Right atrium auricular region (tissue), 2 donors: ENCODE measurements around the gene DMRTA1. TPM values are rescaled to one million over a fixed set of nuclear protein-coding genes. Genes with fewer than 3 reads are reported as not detected.

Experiments used
- DNase-seq: peaks from one replicate; pipeline ENCODE4 v3.0.0-alpha.2; 2019; ENCODE audit warnings: low spot score
- H3K27ac ChIP-seq, 2 donors: fragments of 200-600 bp; sonication (generic); 1 replicate in 1 of 2; 2 replicates in 1 of 2; pipeline ENCODE4 v1.5.1; 2016 to 2019
- H3K27me3 ChIP-seq, 2 donors: fragments of 200-600 bp; sonication (generic); one replicate each; pipeline versions ENCODE4 v1.5.1 to v1.6.0; 2017 to 2019
- H3K36me3 ChIP-seq: fragments of 200-600 bp; sonication (generic); one replicate; pipeline ENCODE4 v1.5.1; 2016
- H3K4me1 ChIP-seq, 2 donors: fragments of 200-600 bp; sonication (generic); one replicate each; pipeline versions ENCODE4 v1.5.1 to v1.6.0; 2017 to 2019
- H3K4me3 ChIP-seq, 2 donors: fragments of 200-600 bp; sonication (generic); 1 replicate in 1 of 2; 2 replicates in 1 of 2; pipeline ENCODE4 v1.5.1; 2017 to 2019; ENCODE audit warnings: mild to moderate bottlenecking in 1 of 2, moderate library complexity in 1 of 2
- H3K9me3 ChIP-seq, 2 donors: fragments of 200-600 bp; sonication (generic); one replicate each; pipeline ENCODE4 v1.5.1; 2019
- total RNA-seq, 2 donors: library from RNA; depleted of rRNA; stranded (reverse); fragments of >200 nt; gene quantifications; one replicate each; pipeline ENCODE4 v1.1.0, GENCODE V29; 2016
- TF ChIP-seq, protein P1 (sequence below), 2 donors: fragments of 200-600 bp; sonication (generic); IDR thresholded peaks; one replicate each; pipeline ENCODE4 v1.5.1; 2019; ENCODE audit warnings: antibody characterized with exemption in 2 of 2

DMRTA1 gene
- under 1 TPM; 0.43 to 0.74 TPM for total RNA-seq

- Histone ChIP-seq H3K4me1 (peaks cover 0 to 12% of the 10 kb centered on the region in 2 donors), H3K27me3 (no peaks in the 10 kb centered on the region)
- TF ChIP-seq, protein P1, sequence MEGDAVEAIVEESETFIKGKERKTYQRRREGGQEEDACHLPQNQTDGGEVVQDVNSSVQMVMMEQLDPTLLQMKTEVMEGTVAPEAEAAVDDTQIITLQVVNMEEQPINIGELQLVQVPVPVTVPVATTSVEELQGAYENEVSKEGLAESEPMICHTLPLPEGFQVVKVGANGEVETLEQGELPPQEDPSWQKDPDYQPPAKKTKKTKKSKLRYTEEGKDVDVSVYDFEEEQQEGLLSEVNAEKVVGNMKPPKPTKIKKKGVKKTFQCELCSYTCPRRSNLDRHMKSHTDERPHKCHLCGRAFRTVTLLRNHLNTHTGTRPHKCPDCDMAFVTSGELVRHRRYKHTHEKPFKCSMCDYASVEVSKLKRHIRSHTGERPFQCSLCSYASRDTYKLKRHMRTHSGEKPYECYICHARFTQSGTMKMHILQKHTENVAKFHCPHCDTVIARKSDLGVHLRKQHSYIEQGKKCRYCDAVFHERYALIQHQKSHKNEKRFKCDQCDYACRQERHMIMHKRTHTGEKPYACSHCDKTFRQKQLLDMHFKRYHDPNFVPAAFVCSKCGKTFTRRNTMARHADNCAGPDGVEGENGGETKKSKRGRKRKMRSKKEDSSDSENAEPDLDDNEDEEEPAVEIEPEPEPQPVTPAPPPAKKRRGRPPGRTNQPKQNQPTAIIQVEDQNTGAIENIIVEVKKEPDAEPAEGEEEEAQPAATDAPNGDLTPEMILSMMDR (IDR thresholded peaks at IDR 0.05): no peak
Measured at GRCh38 chr9:22446589-22446949, at the start of gene DMRTA1. TSS of gene DMRTA1 (plus strand) at chr9:22446824. CDS start at chr9:22447066, 242 bp downstream.

DNA sequence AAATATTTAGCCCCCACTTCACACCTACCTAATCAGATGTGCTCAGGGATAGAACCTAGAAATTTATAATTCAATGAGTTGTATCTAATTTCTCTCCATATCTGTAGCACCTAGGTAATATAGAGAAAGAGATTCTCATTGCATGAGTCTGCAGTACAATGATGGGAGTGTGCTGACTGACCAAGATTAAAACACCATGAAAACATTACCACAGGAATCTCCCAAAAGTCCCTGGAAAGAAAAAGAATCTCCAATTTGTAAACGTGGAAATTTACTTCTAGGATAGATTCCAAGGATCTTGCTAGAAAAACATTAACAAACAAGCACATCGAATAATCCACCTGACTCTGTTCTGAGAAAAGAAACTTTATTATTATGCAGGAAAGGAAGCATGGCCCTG, 45.0 kb upstream of the DMRTA1 start:
- Histone ChIP-seq H3K9me3 (no peaks in the 10 kb centered on the region), H3K4me1 (no peaks in the 10 kb centered on the region), H3K27ac (no peak overlapping the region), H3K36me3 (no peaks in the 10 kb centered on the region), H3K27me3 (no peaks in the 10 kb centered on the region), H3K4me3 (no peak overlapping the region)
- DNase-seq: no peak
- TF ChIP-seq, protein P1 (IDR thresholded peaks at IDR 0.05): no peak

More at GRCh38 chr9:22446589-22446949, at the start of gene DMRTA1:
- H3K4me3 ChIP-seq: peak within 1 kb of the TSS; percentile 64 to 66
- H3K9me3 ChIP-seq: no peaks in the 10 kb centered on the region
- peak; percentile 83 for DNase-seq
- peak within 1 kb of the TSS; percentile 80 to 85 for H3K27ac ChIP-seq
- no peaks in the 10 kb centered on the region for H3K36me3 ChIP-seq

- Histone ChIP-seq H3K36me3 (no peaks in the 10 kb centered on the region), H3K4me1 (no peaks in the 10 kb centered on the region), H3K9me3 (peaks cover 3 to 4% of the 10 kb centered on the region in 2 donors), H3K4me3 (no peak overlapping the region), H3K27me3 (no peaks in the 10 kb centered on the region), H3K27ac (no peak overlapping the region)
- TF ChIP-seq, protein P1 (IDR thresholded peaks at IDR 0.05): no peak
- no peak for DNase-seq
Measured at GRCh38 chr9:22405869-22406659, 40.6 kb upstream of the DMRTA1 start.

- no peak overlapping the region for H3K27ac ChIP-seq
- no peak for DNase-seq
- TF ChIP-seq, protein P1 (IDR thresholded peaks at IDR 0.05): no peak
- H3K27me3 ChIP-seq: no peaks in the 10 kb centered on the region
- no peaks in the 10 kb centered on the region for H3K36me3 ChIP-seq
- H3K9me3 ChIP-seq: peaks cover 3 to 4% of the 10 kb centered on the region in 2 donors
- H3K4me3 ChIP-seq: no peak overlapping the region
- no peaks in the 10 kb centered on the region for H3K4me1 ChIP-seq
Measured at GRCh38 chr9:22413884-22414283, 32.7 kb upstream of the DMRTA1 start.

GRCh38 chr9:22415941-22416691, 30.5 kb upstream of the DMRTA1 start:
- Histone ChIP-seq H3K9me3 (peaks cover 0 to 3% of the 10 kb centered on the region in 2 donors), H3K4me3 (no peak overlapping the region), H3K4me1 (no peaks in the 10 kb centered on the region), H3K36me3 (no peaks in the 10 kb centered on the region), H3K27me3 (no peaks in the 10 kb centered on the region), H3K27ac (no peak overlapping the region)
- TF ChIP-seq, protein P1 (IDR thresholded peaks at IDR 0.05): no peak
- DNase-seq: no peak
